Right lobe of liver (tissue), 4 donors: Measurements from ENCODE around the gene ABCC5.

Experiments used
- POLR2A ChIP-seq: fragments of 450-650 bp; IDR thresholded peaks from one replicate; pipeline ENCODE4 v1.6.1; 2017; ENCODE audit warnings: antibody characterized with exemption, mild to moderate bottlenecking
- TF ChIP-seq, protein P1 (sequence below), 4 donors: fragments of 200-600 bp in 3 of 4; fragments of 450-650 bp in 1 of 4; IDR thresholded peaks; one replicate each; pipeline versions ENCODE4 v1.5.1 to v1.8.0; 2016 to 2022; ENCODE audit warnings: antibody characterized with exemption in 4 of 4, mild to moderate bottlenecking in 2 of 4
- donor health status: DM: no; HTN: no; CAD: no.
- donor health status: DM: no; HTN: no; CAD: no.
- donor health status: DM: no; HTN: yes; CAD: no.

- TF ChIP-seq, protein P1, sequence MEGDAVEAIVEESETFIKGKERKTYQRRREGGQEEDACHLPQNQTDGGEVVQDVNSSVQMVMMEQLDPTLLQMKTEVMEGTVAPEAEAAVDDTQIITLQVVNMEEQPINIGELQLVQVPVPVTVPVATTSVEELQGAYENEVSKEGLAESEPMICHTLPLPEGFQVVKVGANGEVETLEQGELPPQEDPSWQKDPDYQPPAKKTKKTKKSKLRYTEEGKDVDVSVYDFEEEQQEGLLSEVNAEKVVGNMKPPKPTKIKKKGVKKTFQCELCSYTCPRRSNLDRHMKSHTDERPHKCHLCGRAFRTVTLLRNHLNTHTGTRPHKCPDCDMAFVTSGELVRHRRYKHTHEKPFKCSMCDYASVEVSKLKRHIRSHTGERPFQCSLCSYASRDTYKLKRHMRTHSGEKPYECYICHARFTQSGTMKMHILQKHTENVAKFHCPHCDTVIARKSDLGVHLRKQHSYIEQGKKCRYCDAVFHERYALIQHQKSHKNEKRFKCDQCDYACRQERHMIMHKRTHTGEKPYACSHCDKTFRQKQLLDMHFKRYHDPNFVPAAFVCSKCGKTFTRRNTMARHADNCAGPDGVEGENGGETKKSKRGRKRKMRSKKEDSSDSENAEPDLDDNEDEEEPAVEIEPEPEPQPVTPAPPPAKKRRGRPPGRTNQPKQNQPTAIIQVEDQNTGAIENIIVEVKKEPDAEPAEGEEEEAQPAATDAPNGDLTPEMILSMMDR (IDR thresholded peaks at IDR 0.05) = no peak
- TF ChIP-seq POLR2A = no peak
These were observed 71.6 kb downstream of the ABCC5 start for GRCh38 chr3:183946037-183946436.
